T-helper 1 cell treated with Interleukin-12 subunit alpha and Interleukin-12 subunit beta and Interleukin-4 antibody, amounts not matched to agents 30 μg/mL and 1 μg/mL, for 36 hours (primary cell): ENCODE measurements around the gene BCAR1.
"Not testable (repeated sequence)": the region's sequence is repeated elsewhere in the genome, so short reads cannot be mapped to it uniquely, and the experiment has no call there.

Experiments used
- H3K27ac Mint-ChIP-seq: one replicate; pipeline ENCODE4 v1.8.0; 2021; ENCODE audit warnings: mild to moderate bottlenecking, mixed read lengths
- H3K27me3 Mint-ChIP-seq: one replicate; pipeline ENCODE4 v1.8.0; 2021; ENCODE audit warnings: low read depth, mixed read lengths
- H3K36me3 Mint-ChIP-seq: one replicate; pipeline ENCODE4 v1.8.0; 2021; ENCODE audit warnings: low read depth, mixed read lengths
- H3K4me1 Mint-ChIP-seq: one replicate; pipeline ENCODE4 v1.8.0; 2021; ENCODE audit warnings: low read depth, mixed read lengths
- H3K4me3 Mint-ChIP-seq: one replicate; pipeline ENCODE4 v1.8.0; 2021; ENCODE audit warnings: mild to moderate bottlenecking, moderate library complexity, mixed read lengths
- H3K9me3 Mint-ChIP-seq: one replicate; pipeline ENCODE4 v1.8.0; 2021; ENCODE audit warnings: mixed read lengths

Gene BCAR1

DNA sequence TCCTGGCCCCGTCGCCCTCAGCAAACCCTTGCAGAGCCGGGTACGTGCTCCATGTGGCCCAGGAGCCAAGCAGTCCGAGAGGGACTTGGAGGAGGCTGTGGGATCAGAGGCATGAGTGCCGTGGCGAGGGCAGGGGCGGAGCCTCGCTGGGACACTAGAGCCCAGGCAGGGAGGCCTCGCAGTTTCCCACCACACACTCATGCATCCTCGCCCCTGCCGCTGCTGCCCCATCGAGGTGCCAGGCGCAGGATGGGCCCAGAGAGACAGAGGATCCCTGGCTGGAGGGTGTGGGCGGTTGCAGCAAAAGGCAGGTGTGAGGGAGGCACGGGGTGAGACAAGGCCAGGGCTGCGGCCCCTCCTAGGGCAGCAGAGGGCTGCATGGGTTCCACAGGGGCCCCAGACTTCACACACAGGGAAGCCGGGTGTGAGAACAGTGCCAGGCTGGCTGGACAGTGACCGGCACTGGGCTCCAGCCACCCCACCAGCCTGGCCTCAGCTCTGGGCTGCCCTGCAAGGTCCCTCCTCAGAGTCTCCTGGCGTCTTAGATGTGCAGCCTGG is 7.7 kb downstream of the BCAR1 start:
- no peaks in the 10 kb centered on the region for H3K4me1 Mint-ChIP-seq
- peaks cover 11% of the 10 kb centered on the region for H3K27me3 Mint-ChIP-seq
- no peak overlapping the region for H3K27ac Mint-ChIP-seq
- H3K9me3 Mint-ChIP-seq: no peaks in the 10 kb centered on the region
- no peaks in the 10 kb centered on the region for H3K36me3 Mint-ChIP-seq
- no peak overlapping the region for H3K4me3 Mint-ChIP-seq

DNA sequence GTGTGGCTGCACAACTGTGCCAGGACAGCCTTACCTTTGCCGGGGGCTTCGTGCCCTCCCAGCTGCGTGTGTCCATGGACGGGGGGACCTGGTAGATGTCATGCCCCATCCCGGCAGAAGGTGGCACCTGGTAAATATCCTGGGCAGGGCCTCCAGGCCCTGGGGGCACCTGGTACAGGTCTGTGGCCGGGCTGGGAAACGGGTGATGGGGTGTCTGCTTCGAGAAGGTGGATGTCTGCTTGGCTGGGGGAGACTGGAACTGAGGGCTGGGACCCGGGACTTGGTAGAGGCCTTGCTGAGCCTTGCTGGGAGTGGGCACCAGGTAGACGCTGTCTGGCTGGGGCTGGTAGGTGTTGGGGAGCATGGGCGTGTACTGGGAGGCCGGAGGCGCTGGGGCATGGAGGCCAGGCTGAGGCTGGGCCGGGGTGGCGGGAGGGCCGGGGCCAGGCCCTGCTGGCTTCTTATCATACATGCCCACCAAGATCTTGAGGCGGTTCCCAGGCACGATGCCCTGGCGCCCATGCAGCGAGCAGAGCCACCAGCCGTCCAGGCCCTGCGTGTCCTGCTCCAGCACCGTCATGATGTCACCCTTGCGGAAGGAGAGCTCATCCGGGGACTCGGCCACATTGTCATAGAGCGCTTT is 8.9 kb downstream of the BCAR1 start:
- H3K4me1 Mint-ChIP-seq, H3K27me3 Mint-ChIP-seq, H3K9me3 Mint-ChIP-seq, H3K36me3 Mint-ChIP-seq, H3K27ac Mint-ChIP-seq, H3K4me3 Mint-ChIP-seq: not testable (repeated sequence)

DNA sequence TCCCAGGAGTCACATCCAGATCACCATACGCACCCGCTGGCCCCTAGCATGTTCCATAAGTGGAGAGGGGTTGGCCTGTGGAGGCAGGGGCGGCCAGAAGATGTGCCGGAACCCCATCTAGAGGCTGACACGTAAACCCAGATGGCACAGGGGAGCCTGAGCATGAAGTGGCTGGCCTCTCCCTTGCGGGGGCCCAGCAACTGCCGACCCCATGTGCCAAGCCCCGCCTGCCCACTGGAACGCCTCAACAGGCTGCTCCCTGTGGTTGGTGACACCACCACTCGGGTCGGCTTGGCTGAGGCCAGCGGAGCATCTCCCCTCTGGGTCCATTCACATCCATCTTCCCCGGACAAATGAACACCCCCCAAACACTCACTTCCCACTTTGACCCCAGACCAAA is 9.5 kb downstream of the BCAR1 start:
- Mint-ChIP-seq H3K4me3 (no peak overlapping the region), H3K27me3 (no peaks in the 10 kb centered on the region), H3K27ac (no peak overlapping the region), H3K9me3 (no peaks in the 10 kb centered on the region), H3K4me1 (no peaks in the 10 kb centered on the region), H3K36me3 (no peaks in the 10 kb centered on the region)

DNA sequence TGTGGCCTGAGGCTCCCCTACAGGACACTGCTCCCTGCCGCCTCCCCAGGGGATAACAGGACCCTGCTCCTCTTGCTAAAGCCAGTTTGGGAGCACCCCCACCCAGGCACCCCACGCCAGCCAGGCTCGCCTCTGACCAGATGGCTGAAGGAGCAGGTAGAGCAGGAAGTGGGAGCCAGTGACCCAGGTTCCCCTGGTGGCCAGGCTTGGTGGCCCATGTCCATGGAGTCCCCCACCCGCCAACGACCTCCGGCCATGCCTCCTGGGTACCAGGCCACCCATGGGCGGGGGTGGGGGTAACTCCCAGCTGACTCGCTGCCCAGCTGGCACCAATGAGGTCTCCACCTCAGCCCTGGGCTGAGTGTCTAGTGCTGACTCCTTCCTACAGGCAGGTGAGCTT is 10.0 kb downstream of the BCAR1 start:
- Mint-ChIP-seq H3K4me1 (no peaks in the 10 kb centered on the region), H3K27ac (no peak overlapping the region), H3K4me3 (no peak overlapping the region), H3K27me3 (no peaks in the 10 kb centered on the region), H3K9me3 (no peaks in the 10 kb centered on the region), H3K36me3 (no peaks in the 10 kb centered on the region)

DNA sequence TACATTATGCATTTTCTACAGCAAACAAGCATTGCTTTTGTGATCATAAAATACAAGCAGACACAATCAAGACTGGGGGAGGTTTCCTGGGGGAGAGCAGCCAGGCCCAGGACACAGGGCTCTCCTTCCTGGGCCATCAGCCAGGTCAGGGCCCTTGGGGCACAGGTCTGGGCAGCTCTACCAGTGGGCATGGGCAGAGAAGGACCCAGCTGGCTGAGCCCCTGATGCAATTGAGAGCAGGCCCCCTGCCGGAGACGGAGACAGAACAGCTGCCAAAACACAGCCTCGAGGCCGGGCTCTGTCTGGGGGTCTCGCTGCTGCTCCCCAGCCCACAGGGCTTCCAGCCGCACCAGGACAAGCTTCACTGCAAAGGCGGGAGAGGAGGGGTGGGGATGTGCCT is 10.8 kb downstream of the BCAR1 start:
- not testable (repeated sequence) for H3K36me3 Mint-ChIP-seq, H3K9me3 Mint-ChIP-seq, H3K27me3 Mint-ChIP-seq, H3K4me3 Mint-ChIP-seq, H3K4me1 Mint-ChIP-seq, H3K27ac Mint-ChIP-seq

DNA sequence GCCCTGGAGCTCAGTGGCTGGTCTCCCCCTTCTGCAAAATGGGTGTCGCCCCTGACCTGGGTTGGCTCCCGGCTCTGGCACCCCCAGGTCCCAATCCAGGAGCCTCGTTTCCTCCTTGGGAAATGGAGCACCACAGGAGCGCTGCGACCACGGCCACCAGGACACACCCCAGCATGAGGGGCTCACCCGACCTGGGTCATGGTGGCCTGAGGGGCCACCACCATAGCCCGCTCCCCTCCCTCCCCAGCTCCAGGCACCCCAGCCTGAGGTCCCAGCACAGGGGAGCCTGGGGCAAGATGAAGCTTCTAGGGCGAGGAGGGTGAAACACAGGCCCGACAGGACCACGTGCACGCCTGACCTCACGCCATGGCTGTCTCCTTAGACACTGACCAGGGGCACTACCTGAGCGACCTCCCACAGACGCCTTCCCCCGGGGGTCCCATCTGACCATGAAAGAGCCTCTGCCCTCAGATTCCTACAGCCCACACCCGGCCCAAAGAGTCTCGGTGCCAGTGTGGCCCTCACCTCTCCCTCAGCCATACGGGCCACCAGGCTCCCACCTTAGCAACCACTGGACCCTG is 11.8 kb downstream of the BCAR1 start:
- Mint-ChIP-seq H3K36me3 (no peaks in the 10 kb centered on the region), H3K4me3 (no peak overlapping the region), H3K27ac (no peak overlapping the region), H3K9me3 (no peaks in the 10 kb centered on the region), H3K4me1 (no peaks in the 10 kb centered on the region), H3K27me3 (no peaks in the 10 kb centered on the region)

DNA sequence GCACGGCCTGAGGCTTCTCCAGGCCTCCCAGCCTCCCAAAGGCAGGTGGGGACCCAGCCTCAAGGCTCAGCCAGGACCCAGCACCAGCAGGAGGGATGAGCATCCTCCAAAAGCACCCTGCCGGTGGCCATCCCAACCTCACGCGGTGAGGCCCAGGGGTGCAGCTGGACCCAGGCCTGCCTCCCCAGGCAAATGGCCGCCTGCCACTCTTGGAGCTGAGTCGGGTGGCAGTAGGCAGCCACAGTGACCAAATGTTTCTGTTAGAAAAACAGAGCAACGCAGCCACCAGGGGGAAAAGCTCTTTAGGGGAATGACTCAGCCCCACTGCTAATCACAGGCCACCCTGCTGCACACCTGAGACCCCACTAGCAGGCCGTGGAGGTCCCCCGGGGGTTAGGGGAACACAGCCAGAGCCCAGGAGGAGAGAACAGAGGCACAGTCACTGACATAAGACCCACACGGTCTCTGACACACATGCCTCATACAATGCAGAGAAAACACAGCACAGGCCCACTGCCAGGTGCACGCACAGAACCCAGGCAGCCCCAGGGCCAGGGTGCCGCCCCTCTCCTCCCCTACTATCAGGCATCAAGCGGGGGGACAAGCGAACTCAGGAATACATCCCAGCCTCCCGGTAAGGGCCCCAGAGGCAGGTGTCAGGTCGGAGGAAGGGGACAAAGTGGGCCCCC is 12.4 kb downstream of the BCAR1 start:
- Mint-ChIP-seq H3K27me3 (no peaks in the 10 kb centered on the region), H3K4me3 (no peak overlapping the region), H3K9me3 (no peaks in the 10 kb centered on the region), H3K4me1 (no peaks in the 10 kb centered on the region), H3K27ac (no peak overlapping the region), H3K36me3 (no peaks in the 10 kb centered on the region)

DNA sequence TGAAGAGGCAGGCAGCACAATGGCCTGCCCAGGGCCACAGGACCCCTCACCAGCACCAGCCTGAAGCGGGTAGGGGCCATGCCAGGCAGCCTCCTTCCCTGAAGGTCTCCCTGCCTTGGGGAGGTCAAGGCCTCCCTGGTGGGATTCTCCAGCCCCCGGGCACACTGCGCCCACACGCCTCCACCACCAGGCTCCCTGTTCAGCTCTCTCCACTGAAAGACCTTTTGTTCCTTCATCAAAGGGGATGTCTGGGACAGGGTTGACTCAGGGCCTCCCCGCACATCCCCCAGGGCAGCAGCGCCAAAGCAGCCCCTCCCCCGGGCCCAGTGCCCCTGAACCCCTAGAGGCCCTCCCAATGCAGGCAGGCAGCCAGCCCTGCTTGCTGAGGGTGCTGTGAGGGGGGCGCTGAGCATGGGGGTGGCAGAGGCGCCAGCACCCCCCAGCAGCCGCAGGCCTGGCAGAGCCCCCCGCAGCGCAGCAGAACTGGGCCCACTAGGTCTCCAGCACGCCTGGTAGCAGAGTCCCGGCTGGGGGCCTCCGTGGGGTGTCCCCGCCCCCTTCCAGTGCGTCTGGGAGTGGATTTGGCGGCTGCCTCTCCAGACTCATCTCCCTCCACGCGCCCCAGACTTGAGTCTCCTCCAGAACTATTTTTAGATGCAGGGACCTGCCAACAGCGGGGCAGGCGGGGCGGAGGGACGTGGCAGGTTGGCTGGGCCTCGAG is 13.1 kb downstream of the BCAR1 start:
- Mint-ChIP-seq H3K27ac (no peak overlapping the region), H3K36me3 (no peaks in the 10 kb centered on the region), H3K4me1 (no peaks in the 10 kb centered on the region), H3K9me3 (no peaks in the 10 kb centered on the region), H3K27me3 (no peaks in the 10 kb centered on the region), H3K4me3 (no peak overlapping the region)

DNA sequence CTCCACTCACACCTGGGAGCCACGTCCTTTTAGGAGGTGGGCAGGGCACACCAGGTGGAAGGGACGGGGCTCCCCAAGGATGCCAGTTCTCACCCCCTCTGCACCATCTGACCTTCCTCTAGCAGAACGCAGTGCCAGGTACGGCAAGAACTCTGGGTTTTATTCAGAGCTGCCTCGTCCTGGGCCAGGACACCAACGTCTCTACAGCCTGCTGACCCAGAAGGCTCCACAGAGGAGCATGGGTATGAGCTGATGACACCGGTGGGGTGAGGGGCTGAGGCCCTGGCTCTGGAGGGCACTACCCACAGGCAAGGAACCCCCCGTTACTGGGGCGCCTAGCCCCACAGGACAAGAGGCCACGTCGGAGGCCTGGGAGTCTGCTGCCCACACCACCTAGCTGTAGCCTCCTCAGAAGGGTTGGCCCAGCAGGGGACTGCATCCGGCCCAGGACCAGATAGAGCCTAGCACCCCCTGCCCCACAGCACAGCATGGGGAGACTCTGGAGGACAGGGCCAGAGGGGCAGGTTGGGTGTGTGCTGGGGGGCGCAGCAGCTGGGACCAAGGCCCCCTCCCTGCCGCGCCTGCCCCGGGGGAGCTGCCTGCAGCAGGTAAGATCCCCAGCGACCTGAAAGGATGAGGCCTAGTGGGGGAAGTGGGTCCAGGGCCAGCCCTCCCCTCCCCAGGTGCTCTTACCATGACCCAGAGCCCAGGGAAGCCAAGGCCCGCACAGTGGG is 13.9 kb downstream of the BCAR1 start:
- H3K4me1 Mint-ChIP-seq: no peaks in the 10 kb centered on the region
- no peaks in the 10 kb centered on the region for H3K9me3 Mint-ChIP-seq
- H3K4me3 Mint-ChIP-seq: no peak overlapping the region
- no peaks in the 10 kb centered on the region for H3K27me3 Mint-ChIP-seq
- no peak overlapping the region for H3K27ac Mint-ChIP-seq
- no peaks in the 10 kb centered on the region for H3K36me3 Mint-ChIP-seq

DNA sequence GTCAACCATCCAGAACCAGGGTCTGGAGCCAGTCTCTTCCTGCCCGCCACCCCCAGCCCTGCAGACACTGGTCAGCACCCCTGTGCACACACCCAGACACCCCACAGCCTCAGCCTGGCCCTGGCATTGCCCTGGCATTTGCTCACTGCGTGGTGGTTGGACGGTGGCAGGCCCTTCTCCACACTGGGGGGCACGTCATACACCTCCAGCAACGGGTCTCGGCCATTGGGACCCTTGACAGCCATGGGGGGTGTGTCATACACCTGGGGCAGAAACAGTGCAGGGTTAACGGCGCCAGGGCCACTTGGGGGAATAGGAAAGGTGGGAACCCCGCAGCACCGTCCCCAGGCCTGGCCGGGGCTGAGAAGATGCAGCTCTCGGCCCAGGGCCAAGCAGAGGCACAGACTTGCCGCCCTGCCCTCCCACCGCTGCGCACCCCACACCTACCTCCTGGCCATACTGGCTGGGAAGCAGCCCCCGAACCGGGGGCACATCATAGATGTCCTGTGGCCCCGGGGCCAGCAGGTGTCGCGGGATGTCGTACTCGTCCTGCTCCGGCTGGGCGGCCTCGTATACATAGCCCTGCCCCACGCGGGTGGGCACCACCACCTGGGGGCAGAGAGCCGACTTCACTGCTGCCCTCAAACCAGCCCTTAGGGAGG is 14.6 kb downstream of the BCAR1 start:
- H3K9me3 Mint-ChIP-seq: no peaks in the 10 kb centered on the region
- no peaks in the 10 kb centered on the region for H3K4me1 Mint-ChIP-seq
- no peak overlapping the region for H3K4me3 Mint-ChIP-seq
- no peak overlapping the region for H3K27ac Mint-ChIP-seq
- no peaks in the 10 kb centered on the region for H3K27me3 Mint-ChIP-seq
- H3K36me3 Mint-ChIP-seq: no peaks in the 10 kb centered on the region

DNA sequence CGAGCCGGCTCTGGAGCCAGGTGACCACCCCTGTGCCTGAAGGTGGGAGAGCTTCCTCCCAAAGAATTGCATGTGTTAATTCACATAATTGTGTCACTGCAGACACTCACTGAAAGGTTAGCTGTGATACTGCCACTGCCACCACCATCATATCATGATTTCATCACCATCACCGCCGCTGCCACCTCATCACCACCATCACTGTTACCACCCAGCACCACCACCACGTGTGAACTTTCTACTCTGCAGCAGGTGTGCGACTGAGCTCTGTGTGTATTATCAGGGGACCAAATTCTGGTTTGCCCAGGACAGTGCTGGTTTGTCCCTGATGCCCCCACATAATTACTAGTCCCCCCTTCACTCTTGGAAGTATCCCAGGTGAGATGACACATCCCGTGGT is 15.2 kb downstream of the BCAR1 start:
- H3K9me3 Mint-ChIP-seq: no peaks in the 10 kb centered on the region
- H3K27me3 Mint-ChIP-seq: no peaks in the 10 kb centered on the region
- H3K27ac Mint-ChIP-seq: no peak overlapping the region
- no peaks in the 10 kb centered on the region for H3K36me3 Mint-ChIP-seq
- H3K4me3 Mint-ChIP-seq: no peak overlapping the region
- no peaks in the 10 kb centered on the region for H3K4me1 Mint-ChIP-seq

DNA sequence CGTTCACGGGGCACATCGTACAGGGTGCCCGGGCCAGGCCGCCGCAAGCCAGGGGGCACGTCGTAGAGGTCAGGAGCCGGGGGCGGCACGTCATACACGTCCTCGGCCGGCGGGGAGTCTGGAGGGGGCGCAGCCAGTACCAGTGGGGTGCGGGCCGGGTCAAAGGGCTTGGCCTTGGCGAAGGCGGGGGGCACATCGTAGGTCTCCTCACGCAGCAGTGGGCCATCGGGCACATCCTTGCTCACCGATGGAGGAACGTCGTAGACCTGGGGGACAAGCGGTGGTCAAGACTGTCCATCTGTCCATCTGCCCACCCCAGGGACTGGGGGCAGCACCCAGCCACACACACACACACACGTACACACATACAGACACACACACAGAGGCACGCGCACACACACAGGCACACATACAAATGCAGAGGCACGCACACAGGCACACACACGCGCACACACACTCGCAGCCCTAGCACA is 15.7 kb downstream of the BCAR1 start:
- Mint-ChIP-seq H3K4me3 (no peak overlapping the region), H3K9me3 (no peaks in the 10 kb centered on the region), H3K27ac (no peak overlapping the region), H3K27me3 (no peaks in the 10 kb centered on the region), H3K36me3 (no peaks in the 10 kb centered on the region), H3K4me1 (no peaks in the 10 kb centered on the region)

DNA sequence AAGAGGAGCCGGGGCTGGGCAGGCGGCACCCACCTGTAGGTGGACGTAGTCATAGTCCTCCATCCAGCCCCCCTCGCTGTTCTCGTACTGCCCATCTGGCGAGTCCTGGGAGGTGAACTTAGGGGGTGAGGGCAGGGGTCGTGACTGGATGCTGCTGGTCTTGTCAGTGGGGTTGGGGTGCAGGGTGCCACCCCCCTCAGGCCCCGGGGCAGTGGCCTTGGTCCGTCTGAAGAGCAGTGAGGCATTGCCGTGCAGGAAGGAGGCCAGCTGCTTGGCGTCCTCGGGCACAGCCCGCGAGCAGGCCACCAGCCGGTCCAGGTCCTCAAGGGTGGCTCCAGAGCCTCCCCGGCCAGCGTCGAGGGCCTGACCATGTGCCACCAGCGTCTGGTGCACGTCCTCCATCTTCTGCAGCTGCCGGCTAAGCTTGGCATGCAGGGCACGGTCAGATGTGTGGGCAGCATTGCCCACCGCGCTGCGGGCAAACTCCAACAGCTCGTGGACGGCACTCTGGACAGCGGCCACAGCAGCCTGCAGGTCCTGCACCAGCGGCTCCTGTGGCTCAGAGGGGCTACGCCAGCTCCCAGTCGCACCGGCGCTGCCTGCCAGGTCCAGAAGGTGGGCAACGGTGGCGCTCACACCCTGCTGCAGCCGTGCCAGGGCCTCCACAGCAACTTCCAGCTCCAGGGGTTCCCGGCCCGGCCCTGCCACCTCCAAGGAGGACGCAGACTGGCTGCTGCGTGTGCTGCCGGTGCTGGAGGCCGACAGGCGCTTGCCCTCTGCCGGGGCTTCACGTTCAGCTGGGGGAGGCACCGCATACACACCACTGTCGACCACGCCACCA is 16.3 kb downstream of the BCAR1 start:
- no peaks in the 10 kb centered on the region for H3K27me3 Mint-ChIP-seq
- no peaks in the 10 kb centered on the region for H3K9me3 Mint-ChIP-seq
- no peaks in the 10 kb centered on the region for H3K4me1 Mint-ChIP-seq
- no peaks in the 10 kb centered on the region for H3K36me3 Mint-ChIP-seq
- H3K27ac Mint-ChIP-seq: no peak overlapping the region
- no peak overlapping the region for H3K4me3 Mint-ChIP-seq
